ENCODE data around the gene AKAP8.

GRCh38 chr19:15418231-15418578 lies 38.6 kb upstream of the AKAP8 start:
- TF ChIP-seq POLR2A (IDR thresholded peaks at IDR 0.05) (no peak), CTCF (IDR thresholded peaks at IDR 0.05) (no peak)
